Ascending aorta (tissue), 2 donors: ENCODE data around the gene POU5F2. TPM values are rescaled to one million over a fixed set of nuclear protein-coding genes. Genes with fewer than 3 reads are reported as not detected.

Source experiments
- DNase-seq, 2 donors: peaks; one replicate each; pipeline ENCODE4 v3.0.0-alpha.2; 2019; ENCODE audit warnings: low spot score in 2 of 2
- H3K27ac ChIP-seq, 2 donors: fragments of 200-600 bp; sonication (generic); one replicate each; pipeline ENCODE4 v1.5.1; 2016 to 2017; ENCODE audit warnings: mild to moderate bottlenecking in 1 of 2
- H3K27me3 ChIP-seq: fragments of 200-600 bp; sonication (generic); one replicate; pipeline ENCODE4 v1.5.1; 2017
- H3K36me3 ChIP-seq, 2 donors: fragments of 200-600 bp; sonication (generic); one replicate each; pipeline ENCODE4 v1.5.1; 2016
- H3K4me1 ChIP-seq, 2 donors: fragments of 200-600 bp; sonication (generic); one replicate each; pipeline ENCODE4 v1.5.1; 2016 to 2017; ENCODE audit warnings: mild to moderate bottlenecking in 1 of 2
- H3K4me3 ChIP-seq, 2 donors: fragments of 200-600 bp; sonication (generic); one replicate each; pipeline ENCODE4 v1.5.1; 2016 to 2017; ENCODE audit warnings: mild to moderate bottlenecking in 1 of 2
- H3K9me3 ChIP-seq, 2 donors: fragments of 200-600 bp; sonication (generic); one replicate each; pipeline ENCODE4 v1.5.1; 2016
- CTCF ChIP-seq, 3 experiments: fragments of 200-600 bp in 2 of 3; fragments of 450-650 bp in 1 of 3; sonication (generic) in 2 of 3; IDR thresholded peaks; one replicate each; pipeline ENCODE4 v1.5.1; 2016 to 2019; ENCODE audit warnings: antibody characterized with exemption in 3 of 3, mild to moderate bottlenecking in 1 of 3, moderate library complexity in 1 of 3
- intact Hi-C: fragments of 100-400 bp; cut with DNase I; formaldehyde crosslinking; loops from one replicate; pipeline ENCODE4 v1.15.1; 2023
- total RNA-seq: library from RNA; depleted of rRNA; stranded (reverse); fragments of >200 nt; gene quantifications from one replicate; pipeline ENCODE4 v1.1.0, GENCODE V29; 2016

The POU5F2 gene
- total RNA-seq, 1 donor from 2014 or later, result 1.5 TPM

GRCh38 chr5:93746406-93747056 is 5.1 kb upstream of the POU5F2 start:
- TF ChIP-seq CTCF (IDR thresholded peaks at IDR 0.05), result no peak
- no peak for DNase-seq
- no peak overlapping the region for H3K4me3 ChIP-seq
- intact Hi-C loops, result no loop called here
- H3K36me3 ChIP-seq, result no peaks in the 10 kb centered on the region
- no peak overlapping the region for H3K27ac ChIP-seq
- H3K9me3 ChIP-seq, result no peaks in the 10 kb centered on the region
- no peaks in the 10 kb centered on the region for H3K27me3 ChIP-seq
- no peaks in the 10 kb centered on the region for H3K4me1 ChIP-seq

GRCh38 chr5:93736284-93736683 is 5.1 kb downstream of the POU5F2 start:
- no peak overlapping the region for H3K27ac ChIP-seq
- DNase-seq, result no peak
- no peaks in the 10 kb centered on the region for H3K4me1 ChIP-seq
- H3K27me3 ChIP-seq, result no peaks in the 10 kb centered on the region
- intact Hi-C loops, result no loop called here
- H3K9me3 ChIP-seq, result peaks cover 0 to 7% of the 10 kb centered on the region in 2 donors
- peaks cover 0 to 16% of the 10 kb centered on the region in 2 donors for H3K36me3 ChIP-seq
- TF ChIP-seq CTCF (IDR thresholded peaks at IDR 0.05), result no peak
- H3K4me3 ChIP-seq, result no peak overlapping the region

GRCh38 chr5:93735378-93735777 is 6.0 kb downstream of the POU5F2 start:
- Histone ChIP-seq H3K4me1 (no peaks in the 10 kb centered on the region), H3K36me3 (peaks cover 0 to 8% of the 10 kb centered on the region in 2 donors), H3K27ac (no peak overlapping the region), H3K9me3 (peaks cover 0 to 7% of the 10 kb centered on the region in 2 donors), H3K4me3 (no peak overlapping the region), H3K27me3 (no peaks in the 10 kb centered on the region)
- TF ChIP-seq CTCF (IDR thresholded peaks at IDR 0.05), result no peak
- intact Hi-C loops, result no loop called here
- DNase-seq, result no peak

- no peaks in the 10 kb centered on the region for H3K27me3 ChIP-seq
- intact Hi-C loops, result no loop called here
- TF ChIP-seq CTCF (IDR thresholded peaks at IDR 0.05), result no peak
These were observed 9.4 kb downstream of the POU5F2 start for GRCh38 chr5:93731987-93732386.

GRCh38 chr5:93726595-93726994 is 14.8 kb downstream of the POU5F2 start:
- Histone ChIP-seq H3K4me3 (no peak overlapping the region), H3K27ac (no peak overlapping the region), H3K36me3 (no peaks in the 10 kb centered on the region), H3K27me3 (no peaks in the 10 kb centered on the region), H3K4me1 (no peaks in the 10 kb centered on the region), H3K9me3 (no peaks in the 10 kb centered on the region)
- no peak for TF ChIP-seq CTCF (IDR thresholded peaks at IDR 0.05)
- intact Hi-C loops, result no loop called here
- DNase-seq, result no peak

More at GRCh38 chr5:93731987-93732386, 9.4 kb downstream of the POU5F2 start:
- H3K27ac ChIP-seq, result no peak overlapping the region
- no peak overlapping the region for H3K4me3 ChIP-seq
- no peak for DNase-seq
- H3K9me3 ChIP-seq, result no peaks in the 10 kb centered on the region
- H3K4me1 ChIP-seq, result no peaks in the 10 kb centered on the region
- peaks cover 0 to 5% of the 10 kb centered on the region in 2 donors for H3K36me3 ChIP-seq

- Histone ChIP-seq H3K9me3 (no peaks in the 10 kb centered on the region), H3K36me3 (no peaks in the 10 kb centered on the region), H3K27ac (no peak overlapping the region), H3K4me3 (no peak overlapping the region), H3K4me1 (no peaks in the 10 kb centered on the region), H3K27me3 (no peaks in the 10 kb centered on the region)
- intact Hi-C loops, result no loop called here
- no peak for TF ChIP-seq CTCF (IDR thresholded peaks at IDR 0.05)
- no peak for DNase-seq
These were observed 16.6 kb downstream of the POU5F2 start for GRCh38 chr5:93724791-93725190.
